HG03025 (cell line): ENCODE data around the gene RWDD2A.
"Not testable (repeated sequence)": the region's sequence is repeated elsewhere in the genome, so short reads cannot be mapped to it uniquely, and the experiment has no call there.

Experiments used
- ATAC-seq: cut with Tn5 transposase; IDR thresholded peaks from one replicate; pipeline ENCODE4 v1.9.1; 2021; ENCODE audit warnings: mild to moderate bottlenecking, moderate library complexity; ENCODE audit not compliant: unreplicated experiment, low FRiP score

Gene RWDD2A

GRCh38 chr6:83192871-83193746 is at the start of gene RWDD2A, which contains the start of gene PGM3:
RWDD2A (plus strand) TSS chr6:83193357; CDS start chr6:83194452, 1,095 bp downstream.
PGM3 (minus strand) TSS chr6:83193265; CDS start chr6:83191012, 2,253 bp downstream.
- ATAC-seq, result peak; percentile 97

DNA sequence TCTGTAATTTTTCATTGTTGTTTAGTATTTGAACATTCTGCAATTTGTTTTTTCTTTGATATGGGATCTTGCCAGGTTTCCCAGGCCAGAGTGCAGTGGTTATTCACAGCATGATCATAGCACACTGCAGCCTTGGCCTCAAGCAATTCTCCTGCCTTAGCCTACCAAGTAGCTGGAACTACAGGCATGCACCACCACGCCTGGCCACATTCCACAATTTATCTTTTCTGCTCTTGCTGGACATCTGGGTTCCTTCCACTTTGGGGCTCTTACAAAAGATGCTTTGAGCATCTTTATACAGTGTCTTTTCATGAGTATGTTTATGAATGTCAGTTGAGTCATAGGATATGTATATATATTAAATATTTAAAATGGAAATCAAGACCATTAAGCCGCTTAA is 42.0 kb upstream of the RWDD2A start:
- no peak for ATAC-seq

GRCh38 chr6:83152913-83153312 is 40.2 kb upstream of the RWDD2A start:
- ATAC-seq, result no peak

DNA sequence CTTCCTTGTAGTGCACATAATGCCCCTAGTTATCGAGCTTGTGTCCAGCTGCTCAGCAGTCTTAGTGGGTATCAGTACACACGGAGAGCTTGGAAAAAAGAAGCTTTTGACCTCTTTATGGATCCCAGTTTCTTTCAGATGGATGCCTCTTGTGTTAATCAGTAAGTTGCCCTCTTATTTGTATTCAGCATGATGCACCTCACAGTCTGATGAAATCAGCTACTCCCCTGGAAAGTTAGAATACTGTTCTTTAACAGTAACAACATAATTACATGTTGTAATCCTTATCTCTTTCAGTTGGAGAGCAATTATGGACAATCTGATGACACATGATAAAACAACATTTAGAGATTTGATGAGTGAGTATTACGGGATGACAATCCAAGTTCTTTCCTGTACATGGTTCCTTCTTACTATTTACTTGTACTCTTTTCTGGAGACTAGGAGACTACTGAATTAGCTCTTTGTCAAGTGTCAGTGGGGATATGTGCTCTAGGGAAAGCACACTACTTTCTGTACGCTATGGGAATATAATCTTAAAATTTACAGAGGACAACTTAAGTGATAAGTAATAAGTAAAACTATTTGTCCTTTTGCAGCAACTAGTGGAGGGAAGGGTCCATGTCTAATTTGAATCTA is 39.2 kb upstream of the RWDD2A start:
- ATAC-seq, result no peak

DNA sequence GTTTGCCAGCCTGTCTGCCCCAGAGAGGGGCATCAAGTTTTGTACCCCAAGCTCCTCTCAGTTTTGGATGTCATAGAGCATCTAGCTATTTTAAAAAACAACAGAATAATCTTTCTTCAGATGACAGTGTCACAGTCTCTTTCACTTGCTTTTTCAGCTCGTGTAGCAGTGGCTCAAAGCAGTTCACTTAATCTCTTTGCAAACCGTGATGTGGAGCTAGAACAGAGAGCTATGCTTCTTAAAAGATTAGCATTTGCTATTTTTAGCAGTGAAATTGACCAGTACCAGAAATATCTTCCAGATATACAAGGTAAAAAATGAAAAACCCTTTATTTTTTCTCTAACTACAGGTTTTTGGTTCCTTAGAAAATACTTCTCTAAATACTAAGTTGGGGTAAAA is 37.4 kb upstream of the RWDD2A start:
- ATAC-seq, result no peak

- no peak for ATAC-seq
Measured at GRCh38 chr6:83160167-83160566, 33.0 kb upstream of the RWDD2A start.

GRCh38 chr6:83167726-83168278 is 25.4 kb upstream of the RWDD2A start:
- ATAC-seq, result no peak

- ATAC-seq, result no peak
Measured at GRCh38 chr6:83168556-83168955, 24.6 kb upstream of the RWDD2A start.

- no peak for ATAC-seq
Measured at GRCh38 chr6:83169106-83169505, 24.1 kb upstream of the RWDD2A start.

DNA sequence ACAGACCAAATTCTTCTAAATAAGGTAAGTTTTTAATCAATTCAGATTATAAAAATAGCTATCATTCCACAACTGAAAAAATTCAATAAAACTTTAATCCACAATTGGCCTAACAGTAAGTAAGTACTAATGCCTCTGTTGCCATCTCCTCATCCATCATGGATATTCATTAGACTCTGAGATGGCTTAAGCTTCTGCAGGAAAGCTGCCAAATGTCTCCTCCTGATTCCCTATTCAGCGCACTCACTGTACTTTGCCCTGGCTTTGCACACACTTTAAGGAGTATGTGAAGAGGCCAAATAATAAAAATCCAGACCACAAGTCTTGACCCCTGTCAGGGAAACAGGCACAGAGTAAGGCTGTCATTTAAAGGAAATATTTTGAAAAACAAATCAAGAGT is 23.6 kb upstream of the RWDD2A start:
- ATAC-seq, result no peak

- ATAC-seq, result no peak
Measured at GRCh38 chr6:83176246-83176645, 16.9 kb upstream of the RWDD2A start.

GRCh38 chr6:83180426-83180950 is 12.7 kb upstream of the RWDD2A start:
- no peak for ATAC-seq

DNA sequence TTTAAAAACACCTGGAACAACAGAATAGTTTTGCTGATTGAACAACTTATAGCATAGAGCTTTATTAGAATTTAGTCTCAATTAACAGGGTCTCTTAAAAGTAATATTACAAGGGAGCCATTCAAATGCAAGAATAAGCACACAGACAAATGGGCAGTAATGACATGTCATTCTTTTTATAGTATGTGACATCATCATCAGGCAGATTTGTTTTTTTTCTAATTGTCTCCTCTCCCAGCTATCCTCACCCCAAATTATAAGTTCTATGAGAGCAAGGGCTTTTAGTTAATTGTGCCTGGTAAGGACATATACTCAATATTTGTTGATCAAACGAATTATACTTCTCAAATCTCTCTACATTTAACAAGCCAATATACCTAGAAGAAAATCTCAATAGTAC is 11.0 kb upstream of the RWDD2A start:
- ATAC-seq, result no peak

GRCh38 chr6:83183082-83183828 is 9.9 kb upstream of the RWDD2A start:
- no peak for ATAC-seq

- ATAC-seq, result no peak
Measured at GRCh38 chr6:83185096-83185495, 8.1 kb upstream of the RWDD2A start.

DNA sequence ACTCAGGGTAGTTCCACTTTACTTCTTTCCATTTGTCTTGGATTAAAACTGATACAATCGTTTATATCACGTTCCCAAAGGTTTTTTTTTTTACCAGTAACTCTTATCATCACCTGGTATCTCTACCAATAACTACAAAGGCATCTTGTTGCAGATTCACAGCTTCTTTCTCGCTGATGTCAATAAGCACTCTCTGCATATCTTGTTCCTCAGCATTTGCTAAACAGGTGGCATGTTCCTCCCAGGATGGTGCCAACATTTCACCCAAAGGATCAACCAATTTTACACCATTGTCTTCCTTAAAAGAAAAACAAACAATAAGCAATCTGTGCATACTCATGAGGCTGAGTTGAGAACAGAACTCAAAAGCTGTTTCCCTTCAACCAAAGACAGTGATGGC is 4.7 kb upstream of the RWDD2A start:
- no peak for ATAC-seq

- ATAC-seq, result no peak
Measured at GRCh38 chr6:83190626-83191025, 2.5 kb upstream of the RWDD2A start.

DNA sequence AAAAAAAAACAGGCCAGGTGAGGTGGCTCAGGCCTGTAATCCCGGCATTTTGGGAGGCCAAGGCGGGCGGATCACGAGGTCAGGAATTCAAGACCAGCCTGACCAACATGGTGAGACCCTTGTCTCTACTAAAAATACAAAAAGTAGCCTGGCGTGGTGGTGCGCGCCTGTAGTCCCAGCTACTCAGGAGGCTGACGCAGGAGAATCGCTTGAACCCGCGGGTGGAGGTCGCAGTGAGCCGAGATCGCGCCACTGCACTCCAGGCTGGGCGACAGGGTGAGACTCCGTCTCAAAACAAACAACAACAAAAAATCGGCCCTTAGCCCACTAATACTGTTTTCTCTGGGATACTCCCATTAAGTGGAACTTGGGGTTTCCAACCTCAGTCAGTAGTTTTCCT is 1.2 kb upstream of the RWDD2A start:
- not testable (repeated sequence) for ATAC-seq

- ATAC-seq, result no peak
Measured at GRCh38 chr6:83192456-83192855, 701 bp upstream of the RWDD2A start.

DNA sequence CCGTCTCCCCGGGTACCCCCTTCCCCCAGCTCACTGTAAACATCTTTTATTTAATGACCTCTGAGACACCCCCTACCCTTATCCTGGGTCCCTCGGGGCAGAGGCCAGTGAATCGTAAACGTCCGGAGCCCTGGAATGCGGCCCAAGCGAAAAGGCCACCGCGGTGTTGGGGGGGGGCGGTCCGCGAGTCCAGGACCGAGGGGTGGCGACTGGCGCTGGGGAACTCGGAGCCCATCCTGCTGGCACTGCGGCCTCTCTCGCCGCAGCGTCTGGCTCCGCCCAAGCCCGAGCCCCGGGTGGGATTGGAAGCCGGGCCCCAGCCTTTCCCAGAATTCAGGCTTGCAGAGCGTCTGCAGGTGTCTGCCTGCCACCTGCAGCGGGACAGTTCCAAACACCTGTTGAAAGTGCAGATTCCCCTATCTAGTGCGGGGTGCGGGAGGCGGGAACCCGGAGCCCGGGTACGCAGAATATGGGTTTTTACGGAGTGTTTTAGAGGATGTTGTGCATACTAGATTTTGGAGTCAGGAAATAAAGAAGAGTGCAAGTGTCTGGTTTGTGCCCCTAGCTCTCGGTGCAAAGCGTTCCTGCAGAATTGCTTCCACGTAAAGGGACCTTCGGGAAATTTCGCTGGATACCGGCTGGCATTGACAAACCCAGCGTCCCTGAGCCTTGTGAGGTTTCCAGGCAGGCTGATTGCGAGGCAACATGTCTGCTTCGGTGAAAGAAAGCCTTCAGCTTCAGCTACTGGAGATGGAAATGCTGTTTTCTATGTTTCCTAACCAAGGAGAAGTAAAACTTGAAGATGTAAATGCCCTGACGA is 800 bp downstream of the RWDD2A start:
- peak; percentile 13 for ATAC-seq
